Measurements from ENCODE around the gene SCUBE2.

DNA sequence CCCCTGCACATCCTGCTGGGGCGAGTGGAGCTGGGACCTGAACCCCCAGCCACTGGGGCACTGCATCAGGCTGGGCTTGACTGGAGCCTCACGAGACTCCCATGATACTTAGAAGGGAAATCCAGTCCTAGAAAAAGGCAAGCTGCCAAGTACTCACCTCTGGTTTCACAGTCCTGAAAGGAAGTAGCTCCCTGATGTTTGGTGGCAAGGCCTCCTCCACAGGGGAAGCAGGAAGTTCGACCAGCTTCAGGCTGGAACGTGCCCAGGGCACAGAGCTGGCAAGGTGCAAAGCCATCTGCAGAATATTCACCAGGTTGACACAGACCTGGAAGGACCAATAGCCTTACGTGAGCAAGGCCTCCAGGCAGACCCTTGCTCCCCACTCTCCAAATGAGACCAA lies 60.8 kb downstream of the SCUBE2 start:
- no peak for TF ChIP-seq EZH2 (IDR thresholded peaks at IDR 0.05; ENCODE audit: insufficient read depth, poor library complexity, severe bottlenecking)
- TF ChIP-seq EZH2phosphoT487 (IDR thresholded peaks at IDR 0.05; ENCODE audit: insufficient read depth, low read depth), result no peak
